ENCODE measurements around the gene MFNG. TPM values are rescaled to one million over a fixed set of nuclear protein-coding genes. Genes with fewer than 3 reads are reported as not detected.

MFNG gene
- total RNA-seq, 1 donor from 2014 or later = 4.7 TPM

- Mint-ChIP-seq H3K9me3 (no peaks in the 10 kb centered on the region), H3K4me1 (peaks cover 20% of the 10 kb centered on the region), H3K27me3 (ENCODE audit: low read depth) (no peaks in the 10 kb centered on the region), H3K4me3 (no peak overlapping the region), H3K36me3 (ENCODE audit: low read depth) (peaks cover 4% of the 10 kb centered on the region), H3K27ac (ENCODE audit: unreplicated experiment) (no peak overlapping the region)
- no peak for TF ChIP-seq CTCF (conservative IDR thresholded peaks at IDR 0.05)
- no peak for DNase-seq (ENCODE audit: low read depth, low spot score)
These were observed 17.7 kb upstream of the MFNG start for GRCh38 chr22:37503850-37504249.

- peak overlapping the region; percentile 68 for H3K27ac Mint-ChIP-seq (ENCODE audit: unreplicated experiment)
- H3K36me3 Mint-ChIP-seq (ENCODE audit: low read depth) = peaks cover 4% of the 10 kb centered on the region
- no peak for DNase-seq (ENCODE audit: low read depth, low spot score)
- H3K9me3 Mint-ChIP-seq = no peaks in the 10 kb centered on the region
- H3K4me3 Mint-ChIP-seq = no peak overlapping the region
- no peaks in the 10 kb centered on the region for H3K27me3 Mint-ChIP-seq (ENCODE audit: low read depth)
- no peak for TF ChIP-seq CTCF (conservative IDR thresholded peaks at IDR 0.05)
- peaks cover 17% of the 10 kb centered on the region for H3K4me1 Mint-ChIP-seq
These were observed 17.0 kb upstream of the MFNG start for GRCh38 chr22:37503183-37503683.

- Mint-ChIP-seq H3K9me3 (no peaks in the 10 kb centered on the region), H3K4me1 (peaks cover 17% of the 10 kb centered on the region), H3K27me3 (ENCODE audit: low read depth) (no peaks in the 10 kb centered on the region), H3K4me3 (no peak overlapping the region), H3K36me3 (ENCODE audit: low read depth) (peaks cover 4% of the 10 kb centered on the region), H3K27ac (ENCODE audit: unreplicated experiment) (no peak overlapping the region)
- TF ChIP-seq CTCF (conservative IDR thresholded peaks at IDR 0.05) = no peak
- no peak for DNase-seq (ENCODE audit: low read depth, low spot score)
These were observed 16.4 kb upstream of the MFNG start for GRCh38 chr22:37502342-37503182.

GRCh38 chr22:37501610-37502341, 15.6 kb upstream of the MFNG start:
- Mint-ChIP-seq H3K27ac (ENCODE audit: unreplicated experiment) (peak overlapping the region; percentile 73), H3K4me1 (peaks cover 17% of the 10 kb centered on the region), H3K9me3 (no peaks in the 10 kb centered on the region), H3K4me3 (peak overlapping the region; percentile 8), H3K36me3 (ENCODE audit: low read depth) (peaks cover 4% of the 10 kb centered on the region), H3K27me3 (ENCODE audit: low read depth) (no peaks in the 10 kb centered on the region)
- no peak for DNase-seq (ENCODE audit: low read depth, low spot score)
- no peak for TF ChIP-seq CTCF (conservative IDR thresholded peaks at IDR 0.05)

GRCh38 chr22:37500745-37501609, 14.8 kb upstream of the MFNG start:
- Mint-ChIP-seq H3K27ac (ENCODE audit: unreplicated experiment) (peak overlapping the region; percentile 79), H3K9me3 (no peaks in the 10 kb centered on the region), H3K4me3 (no peak overlapping the region), H3K27me3 (ENCODE audit: low read depth) (no peaks in the 10 kb centered on the region), H3K36me3 (ENCODE audit: low read depth) (peaks cover 4% of the 10 kb centered on the region), H3K4me1 (peaks cover 17% of the 10 kb centered on the region)
- no peak for DNase-seq (ENCODE audit: low read depth, low spot score)
- no peak for TF ChIP-seq CTCF (conservative IDR thresholded peaks at IDR 0.05)
